Effector CD8-positive, alpha-beta T cell (primary cell): ENCODE data around the gene ATP11A.

ENCODE experiments used
- DNase-seq: peaks from one replicate; lab custom pipeline; 2025; lab: John Stamatoyannopoulos, UW

The ATP11A gene

DNA sequence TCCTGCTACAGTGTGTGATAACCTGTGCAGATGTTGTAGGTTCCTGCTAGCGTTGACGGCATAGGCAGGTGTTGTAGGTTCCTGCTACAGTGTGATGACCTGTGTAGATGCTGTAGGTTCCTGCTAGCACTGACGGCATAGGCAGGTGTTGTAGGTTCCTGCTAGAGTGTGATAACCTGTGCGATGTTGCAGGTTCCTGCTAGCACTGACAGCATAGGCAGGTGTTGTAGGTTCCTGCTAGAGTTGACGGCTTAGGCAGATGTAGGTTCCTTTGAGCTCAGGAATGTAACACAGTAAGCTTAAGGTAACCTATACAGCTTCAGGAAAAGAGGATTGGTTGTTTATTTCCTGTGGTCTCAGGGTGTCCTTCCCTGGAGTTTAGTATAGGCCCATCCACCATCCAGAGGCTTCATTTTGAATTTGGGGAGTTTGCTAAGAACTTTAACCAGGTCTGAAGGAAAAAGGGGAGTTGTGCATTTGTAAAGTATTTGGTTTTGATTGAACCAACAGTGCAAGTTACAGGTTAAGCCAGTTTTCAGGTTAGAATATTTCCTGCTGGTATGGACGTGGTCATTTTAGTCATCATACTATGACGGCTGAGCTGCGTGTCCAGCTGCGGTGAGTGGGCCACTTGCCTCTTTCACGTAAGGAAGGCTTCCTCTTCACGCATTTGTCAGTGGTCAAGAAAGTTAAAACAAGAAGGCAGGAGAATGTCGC is 53.8 kb downstream of the ATP11A start:
- no peak for DNase-seq

DNA sequence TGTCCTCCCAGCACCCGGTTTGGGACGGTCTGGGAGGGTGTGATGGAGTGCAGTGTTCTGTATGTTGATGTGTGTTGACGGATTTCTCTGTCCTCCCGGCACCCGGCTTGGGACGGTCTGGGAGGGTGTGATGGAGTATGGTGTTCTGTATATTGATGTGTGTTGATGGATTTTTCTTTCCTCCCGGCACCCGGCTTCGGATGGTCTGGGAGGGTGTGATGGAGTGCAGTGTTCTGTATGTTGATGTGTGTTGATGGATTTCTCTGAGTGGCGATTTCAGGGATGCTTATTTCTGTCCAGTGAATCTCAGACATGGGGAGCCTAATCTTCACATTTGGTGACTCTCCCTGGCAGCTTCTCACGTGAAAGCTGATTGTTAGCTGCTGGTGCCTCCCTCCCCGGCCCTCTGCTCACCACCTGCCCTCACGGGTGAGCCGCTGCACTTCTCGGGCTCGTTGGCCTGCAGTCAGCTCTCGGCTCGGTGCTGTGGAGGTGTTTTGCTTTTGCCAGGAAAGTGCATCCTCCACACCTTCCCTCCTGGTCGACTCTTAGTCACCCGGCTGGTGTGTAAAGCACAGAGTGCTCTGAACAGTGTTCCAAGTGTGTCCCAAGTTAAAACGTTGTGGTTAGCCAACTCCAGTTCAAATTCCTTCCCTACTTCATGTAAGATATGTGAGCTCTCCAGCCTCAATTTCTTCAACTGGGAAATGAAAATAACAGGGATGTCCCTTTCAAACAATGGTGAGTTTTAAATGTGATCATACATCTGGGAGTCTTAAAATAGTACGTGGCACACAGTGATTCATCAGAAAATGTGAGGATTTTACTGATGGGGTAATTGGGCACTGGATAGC is 54.6 kb downstream of the ATP11A start:
- no peak for DNase-seq

DNA sequence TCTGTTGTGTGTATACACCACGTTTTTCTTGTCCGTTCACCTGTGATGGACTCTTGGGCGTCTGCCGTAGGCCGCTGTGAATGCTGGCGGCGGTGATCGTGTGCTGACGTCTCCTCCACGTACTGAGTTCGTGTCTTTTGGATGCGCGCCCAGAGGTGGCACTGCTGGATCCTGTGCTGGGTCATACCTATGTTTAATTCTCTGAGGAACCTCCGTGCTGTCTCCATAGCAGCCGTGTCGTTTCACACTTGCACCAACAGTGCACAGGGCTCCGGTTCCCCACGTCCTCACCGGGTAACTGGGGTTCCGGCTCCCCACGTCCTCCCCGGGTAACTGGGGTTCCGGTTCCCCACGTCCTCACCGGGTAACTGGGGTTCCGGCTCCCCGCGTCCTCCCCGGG is 56.2 kb downstream of the ATP11A start:
- no peak for DNase-seq

DNA sequence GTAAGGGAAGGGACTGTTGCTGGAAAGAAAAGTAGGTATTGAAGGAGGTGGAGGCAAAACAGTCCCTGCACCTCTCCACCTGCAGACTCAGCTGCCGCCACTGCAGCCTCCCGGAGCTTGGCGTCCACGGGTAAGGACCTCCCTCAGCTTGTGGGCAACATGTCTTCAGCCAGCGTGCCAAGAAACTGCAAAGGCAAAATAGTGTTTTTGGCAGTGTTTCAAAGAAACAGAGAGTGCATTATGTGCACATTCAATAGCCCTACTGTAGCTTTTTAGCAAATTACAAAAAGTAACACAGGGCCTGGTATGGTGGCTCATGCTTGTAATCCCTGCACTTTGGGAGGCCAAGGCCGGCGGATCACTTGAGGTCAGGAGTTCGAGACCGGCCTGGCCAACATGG is 57.4 kb downstream of the ATP11A start:
- DNase-seq, result no peak

DNA sequence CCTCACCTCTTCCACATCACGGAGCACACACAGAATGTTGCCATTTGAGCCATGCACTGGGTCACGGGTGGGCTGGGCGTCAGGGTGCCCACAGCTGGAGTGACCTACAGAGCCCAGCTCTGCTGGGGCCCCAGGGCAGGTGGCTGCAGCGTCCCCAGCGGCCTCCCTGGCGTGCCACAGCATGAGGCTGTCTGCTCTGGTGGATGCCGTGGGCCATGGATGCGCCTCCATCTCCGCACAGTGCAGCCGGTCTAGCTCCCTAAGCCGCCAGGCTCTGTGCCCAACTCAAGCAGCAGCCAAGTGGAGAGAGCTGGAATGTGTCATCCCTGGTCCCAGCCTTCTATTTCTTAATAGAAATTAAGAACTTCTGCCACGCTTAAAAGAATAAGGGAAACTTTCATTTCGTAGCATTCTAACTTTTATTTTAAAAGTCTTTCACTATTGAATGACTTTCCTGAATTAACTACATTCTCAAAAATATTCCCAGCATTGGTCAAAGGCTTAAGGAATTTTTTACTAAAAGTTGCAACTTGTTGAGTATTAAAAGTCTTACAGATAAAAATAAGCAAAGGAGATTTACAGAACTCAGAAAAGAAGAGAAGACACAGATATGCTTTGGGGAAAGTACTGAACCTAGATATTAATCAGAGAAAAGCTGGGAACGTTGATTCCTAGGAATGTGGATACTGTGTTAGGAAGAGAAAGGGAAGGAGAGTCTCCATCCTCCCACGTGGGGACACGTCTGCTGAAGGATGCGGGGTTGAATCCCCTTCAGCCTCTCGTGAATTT is 59.3 kb downstream of the ATP11A start:
- no peak for DNase-seq

DNA sequence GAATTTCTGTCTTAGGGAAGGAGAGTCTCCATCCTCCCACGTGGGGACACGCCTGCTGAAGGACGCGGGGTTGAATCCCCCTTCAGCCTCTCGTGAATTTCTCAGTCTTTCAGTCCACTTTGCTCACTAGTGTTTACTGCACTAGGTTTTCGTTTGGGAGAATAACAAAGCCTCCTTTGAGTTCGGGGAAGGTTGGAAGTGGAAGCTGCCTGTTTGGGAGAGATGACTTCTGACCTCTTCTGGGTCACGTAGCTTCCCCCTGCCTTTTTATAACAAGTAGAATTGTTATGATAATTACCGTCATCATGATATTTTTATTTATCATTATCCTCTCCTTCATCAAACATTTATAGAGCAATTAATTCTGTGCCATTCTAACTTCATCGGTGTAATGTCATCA is 60.7 kb downstream of the ATP11A start:
- DNase-seq, result no peak

DNA sequence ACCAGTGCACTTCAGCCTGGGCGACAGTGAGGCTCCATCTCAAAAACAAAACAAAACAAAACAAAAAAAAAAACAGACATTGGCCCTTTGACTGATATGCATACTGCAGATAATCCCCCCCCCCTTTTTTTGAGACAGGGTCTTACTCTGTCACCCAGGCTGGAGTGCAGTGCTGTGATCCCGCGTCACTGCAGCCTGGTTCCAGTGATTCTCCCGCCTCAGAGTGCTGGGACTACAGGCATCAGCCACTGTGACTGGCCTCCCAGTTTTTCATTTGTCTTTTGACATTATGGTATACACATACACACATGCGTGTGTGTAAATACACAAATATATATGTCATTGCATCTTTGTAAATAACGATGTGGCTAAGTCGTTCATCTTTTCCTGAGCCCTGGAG is 61.8 kb downstream of the ATP11A start:
- no peak for DNase-seq

DNA sequence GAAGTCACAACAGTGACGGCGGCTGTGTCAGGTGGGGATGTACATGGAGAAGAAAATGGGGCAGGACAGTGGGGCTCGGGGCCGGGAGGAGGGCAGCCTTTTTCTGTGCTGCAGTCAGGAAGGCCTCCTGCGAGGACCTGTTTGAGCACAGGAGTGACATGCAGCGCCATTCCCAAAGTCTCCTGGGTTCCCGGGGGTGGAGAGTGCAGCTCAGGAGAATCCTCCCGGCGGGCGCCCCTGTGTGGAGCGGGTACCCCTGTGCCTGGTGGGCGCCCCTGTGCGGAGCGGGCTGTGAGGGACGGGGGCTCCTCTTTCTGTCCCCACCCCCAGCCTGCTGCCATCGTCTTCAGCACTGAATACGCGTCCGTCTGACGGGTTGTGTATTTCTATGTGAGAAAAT is 62.4 kb downstream of the ATP11A start:
- DNase-seq, result no peak

DNA sequence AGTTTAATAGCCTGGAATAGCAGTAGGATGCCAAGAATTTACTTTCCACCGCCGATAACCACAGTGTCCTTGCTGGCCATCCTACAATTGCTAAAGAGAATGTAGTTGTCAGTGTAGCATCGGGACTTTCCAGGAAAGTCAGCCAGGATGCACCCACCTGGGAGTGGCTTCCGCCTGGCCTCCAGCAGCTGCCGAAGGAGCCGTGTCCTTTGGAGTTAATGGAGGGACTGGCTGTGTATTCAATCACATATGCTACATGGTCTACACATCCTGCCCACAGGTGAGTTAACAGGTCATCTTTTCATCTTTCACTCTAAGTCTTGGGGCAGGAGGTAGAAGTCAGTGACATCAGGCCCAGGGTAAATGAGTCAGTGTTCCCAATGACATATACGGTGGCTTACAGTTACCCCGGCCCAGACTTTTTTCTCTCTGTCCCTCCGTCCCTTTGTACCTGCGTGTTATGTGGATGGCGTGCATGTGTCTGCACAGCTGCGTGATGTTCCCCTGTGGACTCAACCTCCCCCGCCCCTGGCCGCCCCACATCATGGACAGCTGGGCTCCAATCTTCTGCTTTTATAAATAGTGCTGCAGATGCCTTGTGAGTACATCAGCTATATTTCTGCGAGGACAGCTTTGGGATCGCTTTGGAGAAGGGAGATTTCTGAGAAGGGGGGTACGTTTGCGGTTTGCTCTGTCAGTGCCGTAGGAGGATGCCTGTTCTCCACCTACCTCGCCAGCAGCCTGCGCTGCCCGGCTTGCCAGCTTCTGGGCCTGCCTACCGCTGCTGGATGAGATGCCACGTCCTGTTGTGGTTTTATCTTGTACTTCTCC is 63.1 kb downstream of the ATP11A start:
- no peak for DNase-seq

DNA sequence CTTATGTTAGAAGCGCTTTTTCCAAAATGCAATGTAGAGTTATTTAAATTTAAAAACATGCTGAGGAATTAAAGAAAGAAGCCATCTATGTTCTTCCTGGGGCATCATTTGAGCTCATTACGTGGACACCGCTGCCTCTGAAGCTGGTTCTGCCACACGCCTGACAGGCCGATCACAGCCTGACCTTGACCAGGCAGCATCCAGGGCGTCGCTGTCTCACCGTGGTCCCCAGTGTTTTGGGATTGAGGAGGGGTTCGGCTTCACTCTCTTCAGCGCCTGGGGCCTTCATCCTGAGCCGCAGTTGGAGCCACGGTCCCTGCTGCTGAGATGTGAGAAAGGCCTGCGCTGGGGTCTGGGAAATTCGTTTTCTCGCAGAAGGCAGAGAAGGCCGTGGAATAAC is 64.0 kb downstream of the ATP11A start:
- DNase-seq, result no peak

GRCh38 chr13:112754281-112755025 is 64.6 kb downstream of the ATP11A start:
- no peak for DNase-seq

DNA sequence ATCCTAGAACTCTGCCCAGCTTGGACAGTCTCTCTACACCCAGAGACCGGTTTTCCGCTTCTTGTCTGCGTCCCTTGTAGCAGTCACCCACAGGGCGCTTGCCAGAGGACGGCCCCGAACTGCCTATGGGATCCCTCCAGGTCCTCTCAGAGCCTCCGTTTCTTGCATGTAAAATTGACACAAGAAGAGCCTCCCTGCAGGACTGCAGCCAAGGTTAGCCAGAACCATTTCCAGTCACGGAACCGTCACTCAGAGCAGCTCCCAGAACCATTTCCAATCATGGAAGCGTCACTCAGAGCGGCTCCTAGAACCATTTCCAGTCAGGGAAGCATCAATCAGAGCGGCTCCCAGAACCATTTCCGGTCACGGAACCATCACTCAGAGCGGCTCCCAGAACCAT is 65.5 kb downstream of the ATP11A start:
- DNase-seq, result no peak

- no peak for DNase-seq
Observed at GRCh38 chr13:112756081-112756480, 66.2 kb downstream of the ATP11A start.

DNA sequence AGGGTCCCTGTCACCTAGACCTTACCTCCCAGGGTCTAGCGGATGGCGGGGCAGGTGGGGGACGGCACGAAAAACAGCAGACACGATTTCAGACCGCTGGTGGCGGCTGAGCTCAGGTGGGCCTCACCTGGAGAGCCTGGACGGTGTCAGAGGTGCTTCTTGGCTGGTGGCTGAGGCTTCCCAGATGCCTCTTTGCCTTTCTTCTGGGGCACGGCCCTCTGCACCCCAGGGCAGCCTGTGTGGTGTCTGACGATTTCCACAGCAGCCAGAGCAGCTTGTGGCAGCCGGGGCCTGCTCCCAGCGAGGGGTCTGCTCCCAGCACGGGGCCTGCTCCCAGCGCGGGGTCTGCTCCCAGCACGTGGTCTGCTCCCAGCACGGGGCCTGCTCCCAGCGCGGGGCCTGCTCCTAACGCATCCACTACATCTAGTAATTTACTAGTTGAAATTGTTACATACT is 66.7 kb downstream of the ATP11A start:
- no peak for DNase-seq

DNA sequence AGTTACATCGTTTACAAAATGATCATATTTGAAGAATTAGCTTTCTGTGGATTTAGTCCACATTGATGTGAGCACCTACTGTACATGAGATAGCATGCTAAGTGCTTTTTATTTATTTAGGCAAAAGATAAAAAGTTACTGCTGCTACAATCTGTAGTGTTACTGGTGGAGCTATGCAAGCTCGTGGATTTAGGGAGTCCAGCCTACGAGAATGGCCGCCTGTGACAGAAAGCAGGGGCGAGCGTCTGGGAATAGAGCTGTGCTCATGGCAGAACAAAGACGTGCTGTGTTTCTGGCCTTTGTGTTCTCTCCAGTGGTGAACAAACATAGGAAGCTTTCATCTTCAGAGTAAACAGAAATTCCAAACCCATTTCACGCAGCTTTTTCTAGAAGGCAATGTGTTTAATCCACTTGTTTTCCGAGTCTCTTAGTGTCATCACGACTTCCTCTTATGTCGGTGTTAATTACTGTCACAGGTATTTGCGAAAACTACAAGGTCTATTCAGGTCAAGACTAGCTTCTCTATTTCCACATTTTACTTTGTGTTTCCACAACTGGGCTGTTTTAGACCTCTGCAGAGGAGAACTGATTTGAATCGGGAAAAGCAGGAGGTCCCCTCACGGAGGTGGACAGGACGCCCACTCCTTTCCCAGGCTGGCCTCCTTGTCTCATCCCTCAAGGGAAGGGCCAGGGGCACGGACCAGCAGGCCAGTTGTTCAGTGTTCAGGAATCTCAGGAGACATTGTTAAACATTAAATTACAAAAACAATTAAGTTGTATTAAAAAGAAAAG is 67.3 kb downstream of the ATP11A start:
- no peak for DNase-seq

DNA sequence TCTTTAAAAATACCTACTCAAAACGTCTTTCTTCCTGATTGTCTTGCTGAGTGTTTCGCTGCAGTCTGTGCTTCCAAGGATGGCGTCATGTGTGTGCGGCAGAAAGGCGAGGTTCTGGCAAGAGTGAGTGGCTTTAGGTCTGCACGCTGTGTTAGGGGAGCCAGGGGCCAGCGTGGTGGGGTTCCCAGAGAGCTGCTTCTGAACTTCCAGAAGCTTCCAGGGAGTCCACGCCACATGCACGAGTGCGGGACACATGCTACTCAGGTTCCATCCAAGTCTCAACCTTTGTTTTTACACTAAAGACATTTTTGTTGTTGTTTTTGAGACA is 67.9 kb downstream of the ATP11A start:
- DNase-seq, result no peak

GRCh38 chr13:112759053-112759452 is 69.2 kb downstream of the ATP11A start:
- no peak for DNase-seq

DNA sequence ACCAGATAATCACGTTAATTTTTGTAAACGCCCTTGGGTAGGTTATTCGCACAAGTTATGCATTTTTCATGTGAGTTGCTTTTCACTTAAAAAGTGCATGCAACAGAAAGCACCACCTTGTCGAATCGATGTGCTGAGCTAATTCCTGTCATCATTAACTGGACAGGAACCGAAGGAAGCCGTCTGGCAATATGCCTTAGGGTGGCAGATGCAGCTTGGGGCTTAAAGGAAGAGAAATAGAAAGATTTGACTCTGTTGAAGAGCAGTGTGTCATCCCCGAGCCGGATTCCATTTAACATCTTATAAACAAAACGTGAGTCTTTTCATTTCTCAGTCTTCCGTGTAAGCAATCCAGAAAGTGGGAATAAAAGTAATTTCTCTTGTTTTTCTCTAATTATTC is 70.0 kb downstream of the ATP11A start:
- DNase-seq, result no peak

- DNase-seq, result no peak
Observed at GRCh38 chr13:112760435-112760834, 70.6 kb downstream of the ATP11A start.

- DNase-seq, result no peak
Observed at GRCh38 chr13:112760931-112761330, 71.1 kb downstream of the ATP11A start.
